Measurements from ENCODE around the gene YIF1A. TPM values are rescaled to one million over a fixed set of nuclear protein-coding genes. Genes with fewer than 3 reads are reported as not detected.

The YIF1A gene
- total RNA-seq, 1 experiment from 2014 or later, result 64.3 TPM

- DNase-seq, result no peak
- Histone ChIP-seq H3K14ac (ENCODE audit: insufficient read depth, low read length) (no peak overlapping the region), H2AK5ac (ENCODE audit: insufficient read length, low read length) (no peak overlapping the region), H2AFZ (ENCODE audit: low read length) (no peak overlapping the region), H4K20me1 (ENCODE audit: control insufficient read depth, insufficient read depth, insufficient read length) (no peaks in the 10 kb centered on the region), H3K56ac (ENCODE audit: insufficient read length, low read depth, low read length) (no peak overlapping the region), H2BK15ac (ENCODE audit: low read depth, low read length) (no peak overlapping the region), H3K27ac (ENCODE audit: insufficient read length, low read depth, low read length) (no peak overlapping the region), H3K18ac (ENCODE audit: insufficient read length, low read depth, low read length) (no peak overlapping the region), H3K4ac (ENCODE audit: low read depth, low read length) (no peak overlapping the region), H4K91ac (ENCODE audit: insufficient read length, low read depth, low read length) (no peak overlapping the region), H3K4me2 (ENCODE audit: insufficient read depth, insufficient read length, low read length) (no peak overlapping the region), H2BK20ac (ENCODE audit: low read depth, low read length, poor library complexity, severe bottlenecking) (no peak overlapping the region), H3T11ph (ENCODE audit: low read length) (no peak overlapping the region), H2BK120ac (ENCODE audit: low read depth, low read length, poor library complexity, severe bottlenecking) (no peak overlapping the region), H2BK5ac (ENCODE audit: insufficient read length, low read length) (no peak overlapping the region), H3K9ac (ENCODE audit: extremely low read depth, insufficient read length, low read length) (no peak overlapping the region), H4K5ac (ENCODE audit: insufficient read length, low read depth, low read length) (no peak overlapping the region), H3K79me1 (ENCODE audit: insufficient read depth, low read depth, low read length, poor library complexity, severe bottlenecking) (no peaks in the 10 kb centered on the region), H3K4me1 (ENCODE audit: insufficient read depth, low read length) (0 out of 2 replicates have a peak, but pooled peaks cover 3% of the 10 kb centered on the region), H4K8ac (replicated peaks; ENCODE audit: insufficient read length, low read depth, low read length) (no peak overlapping the region), H3K79me2 (ENCODE audit: insufficient read depth, low read length) (no peaks in the 10 kb centered on the region), H2BK12ac (ENCODE audit: insufficient read length, low read depth, low read length) (no peak overlapping the region), H3K27me3 (ENCODE audit: insufficient read depth, low read length) (no peaks in the 10 kb centered on the region), H3K23me2 (ENCODE audit: insufficient read length, low read depth, low read length, poor library complexity, severe bottlenecking) (no peaks in the 10 kb centered on the region), H3K23ac (ENCODE audit: insufficient read length, low read depth, low read length) (no peak overlapping the region), H3K9me3 (ENCODE audit: control insufficient read depth, low read depth, low read length) (no peaks in the 10 kb centered on the region)
- no peak for TF ChIP-seq CTCF (conservative IDR thresholded peaks at IDR 0.05)
- no CpG with 5 or more reads among the region's 10 CpGs for WGBS (ENCODE audit: extremely low coverage, insufficient read length, low lambda C conversion rate)
- Mint-ChIP-seq H3K27ac (peak overlapping the region in 1 of 3 experiments; percentile 74; a peak in 1 of 7 replicates), H3K9me3 (peaks cover 7% of the 10 kb centered on the region in 2 experiments), H3K4me1 (peaks cover 9 to 22% of the 10 kb centered on the region in 2 experiments), H3K4me3 (no peak overlapping the region), H3K27me3 (ENCODE audit: low read depth) (peaks cover 20% of the 10 kb centered on the region), H3K36me3 (ENCODE audit: insufficient read depth in 1 of 3, low read depth in 3 of 3) (peaks cover 3 to 7% (median 5%) of the 10 kb centered on the region in 3 experiments)
Measured at GRCh38 chr11:66324664-66325063, 35.7 kb upstream of the YIF1A start.

All from H9 (cell line).